ENCODE measurements around the gene HCRTR2. TPM values are rescaled to one million over a fixed set of nuclear protein-coding genes. Genes with fewer than 3 reads are reported as not detected.

HCRTR2 gene
- total and polyA plus RNA-seq, 2 of the 8 experiments (the other 6 are each of a cell fraction or from before 2014, with no cell fraction given) = 0.19 to 0.23 TPM

DNA sequence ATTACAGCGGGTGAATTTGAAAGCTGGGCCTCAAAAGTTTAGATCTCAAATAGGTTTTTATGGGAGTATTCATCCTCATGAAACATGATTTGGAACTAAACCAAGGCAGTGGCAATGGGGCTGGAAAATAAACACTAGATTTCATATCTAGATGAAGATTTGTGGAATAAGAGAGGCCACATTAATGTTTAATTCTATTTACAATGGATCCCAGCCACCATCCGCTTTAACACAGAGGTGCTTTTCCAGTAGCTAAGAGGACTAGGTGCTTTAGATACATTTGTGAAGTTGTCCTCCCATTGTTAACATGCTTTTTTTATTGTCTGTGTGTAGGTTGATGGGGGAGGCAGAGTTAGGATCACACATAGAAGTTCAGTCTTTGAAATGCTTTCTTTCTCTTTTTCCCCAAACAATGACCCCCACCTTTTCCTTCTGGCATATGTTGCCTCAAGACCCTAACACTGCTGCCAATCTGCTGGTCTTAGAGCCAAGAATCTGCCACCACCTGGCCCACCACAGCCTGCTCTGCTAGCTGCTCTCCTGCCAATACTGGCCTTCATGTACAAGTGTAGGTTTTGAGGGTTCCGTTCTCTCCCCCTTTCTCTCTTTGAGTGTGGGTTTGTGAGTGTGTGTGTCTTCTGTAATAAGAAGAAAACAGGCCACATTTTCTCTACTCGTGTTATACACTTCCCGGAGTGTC, 125.1 kb downstream of the HCRTR2 start:
- Histone ChIP-seq H2BK120ac (replicated peaks; ENCODE audit: low read depth, low read length) (no peak overlapping the region), H4K5ac (ENCODE audit: insufficient read length, low read depth, low read length) (no peak overlapping the region), H2BK5ac (ENCODE audit: low read depth, low read length) (no peak overlapping the region), H2BK12ac (ENCODE audit: low read depth, low read length) (no peak overlapping the region), H3K4me3 (ENCODE audit: extremely low read depth in 1 of 4, insufficient read depth in 2 of 4, low read depth in 3 of 4, low read length in 4 of 4) (no peak overlapping the region), H2AFZ (ENCODE audit: low read length) (peak overlapping the region; percentile 67; the same call in 1 of the 2 replicates), H3K27me3 (replicated peaks in 1 of 4; ENCODE audit: control insufficient read depth in 3 of 4, extremely low read depth in 1 of 4, insufficient read depth in 3 of 4, low read length in 3 of 4) (no peaks in the 10 kb centered on the region), H2BK15ac (ENCODE audit: low read length) (no peak overlapping the region), H3K79me2 (ENCODE audit: control insufficient read depth in 1 of 2, insufficient read depth in 2 of 2, low read length in 2 of 2) (no peaks in the 10 kb centered on the region), H3K23me2 (ENCODE audit: low read depth, low read length) (no peaks in the 10 kb centered on the region), H3K9me3 (ENCODE audit: insufficient read depth in 2 of 2, low read depth in 1 of 2, low read length in 1 of 2) (no peaks in the 10 kb centered on the region), H3K4ac (replicated peaks; ENCODE audit: insufficient read length, low read depth, low read length) (no peak overlapping the region), H3K4me1 (replicated peaks in 1 of 4; ENCODE audit: control insufficient read depth in 3 of 4, insufficient read depth in 4 of 4, low read length in 3 of 4) (no peaks in the 10 kb centered on the region), H3K14ac (ENCODE audit: insufficient read length) (no peak overlapping the region), H4K8ac (ENCODE audit: extremely low read depth, insufficient read depth, low read length) (no peak overlapping the region), H3K79me1 (ENCODE audit: low read depth, low read length) (no peaks in the 10 kb centered on the region), H3K23ac (ENCODE audit: insufficient read length) (no peak overlapping the region), H2BK20ac (ENCODE audit: low read length) (no peak overlapping the region), H3K56ac (replicated peaks; ENCODE audit: insufficient read length, low read depth, low read length) (no peak overlapping the region), H3K18ac (ENCODE audit: extremely low read depth, low read length) (no peak overlapping the region), H3K9ac (replicated peaks in 1 of 4; ENCODE audit: extremely low read depth in 1 of 4, low read depth in 3 of 4, low read length in 3 of 4) (no peak overlapping the region), H3K4me2 (ENCODE audit: insufficient read depth in 1 of 2, low read depth in 2 of 2, low read length in 2 of 2) (no peak overlapping the region), H3K36me3 (ENCODE audit: control insufficient read depth in 2 of 4, insufficient read depth in 4 of 4, low read length in 3 of 4) (no peaks in the 10 kb centered on the region), H3K27ac (ENCODE audit: low read depth, low read length) (no peak overlapping the region), H4K20me1 (replicated peaks in 1 of 2; ENCODE audit: control insufficient read depth in 1 of 2, insufficient read depth in 2 of 2, low read length in 2 of 2) (no peaks in the 10 kb centered on the region), H2AK5ac (ENCODE audit: low read depth, low read length) (no peak overlapping the region), H4K91ac (replicated peaks; ENCODE audit: insufficient read length, low read length) (no peak overlapping the region)
- ChIA-PET POLR2A (ENCODE audit: partially characterized antibody) (no interaction called here), CTCF (ENCODE audit: partially characterized antibody) (interaction anchor here (0.7 to 1.4 kb wide), 3 partner anchors 23 to 1293 kb away, joined by 3 read pairs; no protein-coding TSS in a partner anchor)
- FAIRE-seq (no peak), DNase-seq (ENCODE audit: low read depth in 1 of 2, low spot score in 2 of 2) (no peak)
- TF ChIP-seq CBX5 (IDR thresholded peaks at IDR 0.05; ENCODE audit: low read depth, low read length) = no peak
- no peak for TF ChIP-seq KDM1A (IDR thresholded peaks at IDR 0.05; ENCODE audit: borderline replicate concordance, low read length)
- TF ChIP-seq BACH1 (IDR thresholded peaks at IDR 0.05; ENCODE audit: low read length) = no peak
- TF ChIP-seq KDM4A (IDR thresholded peaks at IDR 0.05; ENCODE audit: low read depth, low read length, severe bottlenecking) = no peak
- WGBS, 2 experiments (ENCODE audit: extremely low coverage in 1 of 2, insufficient coverage in 1 of 2, insufficient read length in 1 of 2, insufficient replicate concordance in 2 of 2, low coverage in 1 of 2, low lambda C conversion rate in 2 of 2, missing lambda C conversion rate in 1 of 2) = 92% methylated on average over 5 of the region's 5 CpGs; no CpG with 5 or more reads in 1 of the 2 experiments

All from H1 (cell line).